ENCODE measurements around the gene ANKS3. TPM values are rescaled to one million over a fixed set of nuclear protein-coding genes. Genes with fewer than 3 reads are reported as not detected.

ANKS3 gene
- total RNA-seq, 6 experiments from 2014 or later, result 4.7 to 10.7 (median 7.6) TPM

GRCh38 chr16:4682084-4682591 lies 51.9 kb downstream of the ANKS3 start:
- no peaks in the 10 kb centered on the region for H3K9me3 ChIP-seq
- H3K27ac ChIP-seq, result peak overlapping the region; percentile 17 to 96 (median 81)
- no peak overlapping the region for H3K4me3 ChIP-seq
- WGBS (ENCODE audit: insufficient coverage, low coverage, low lambda C conversion rate, missing lambda C conversion rate), result 40% methylated on average over 1 of the region's 26 CpGs
- H3K36me3 ChIP-seq, result peaks cover 0 to 14% (median 8%) of the 10 kb centered on the region in 4 donors
- intact Hi-C loops (cut with DNase I), result no loop called here
- ATAC-seq (no peak), DNase-seq (peak in 1 of 3 donors; percentile 26)
- TF ChIP-seq CTCF (IDR thresholded peaks at IDR 0.05) (no peak), POLR2A (IDR thresholded peaks at IDR 0.05) (no peak)
- peaks cover 0 to 72% (median 31%) of the 10 kb centered on the region in 4 donors for H3K4me1 ChIP-seq
- H3K27me3 ChIP-seq, result no peaks in the 10 kb centered on the region

GRCh38 chr16:4681471-4682083 lies 52.5 kb downstream of the ANKS3 start:
- Histone ChIP-seq H3K36me3 (peaks cover 0 to 14% (median 6%) of the 10 kb centered on the region in 4 donors), H3K4me1 (peaks cover 0 to 72% (median 34%) of the 10 kb centered on the region in 4 donors), H3K9me3 (no peaks in the 10 kb centered on the region), H3K27me3 (no peaks in the 10 kb centered on the region), H3K27ac (peak overlapping the region; percentile 70 to 96 (median 80)), H3K4me3 (no peak overlapping the region)
- TF ChIP-seq POLR2A (IDR thresholded peaks at IDR 0.05), result no peak
- no peak for TF ChIP-seq CTCF (IDR thresholded peaks at IDR 0.05)
- intact Hi-C loops (cut with DNase I), result no loop called here
- ATAC-seq (no peak), DNase-seq (peak in 1 of 3 donors; percentile 38)
- 63% methylated on average over 25 of the region's 39 CpGs for WGBS (ENCODE audit: insufficient coverage, low coverage, low lambda C conversion rate, missing lambda C conversion rate)

GRCh38 chr16:4680673-4681470 lies 53.2 kb downstream of the ANKS3 start:
- Histone ChIP-seq H3K27me3 (no peaks in the 10 kb centered on the region), H3K9me3 (no peaks in the 10 kb centered on the region), H3K4me1 (peaks cover under 1 to 79% (median 40%) of the 10 kb centered on the region in 4 donors), H3K27ac (peak overlapping the region; percentile 70 to 96 (median 80)), H3K36me3 (peaks cover 0 to 10% (median 3%) of the 10 kb centered on the region in 4 donors), H3K4me3 (peak overlapping the region in 2 of 3 donors; percentile 45 to 54)
- peak; percentile 60 for TF ChIP-seq POLR2A (IDR thresholded peaks at IDR 0.05)
- TF ChIP-seq CTCF (IDR thresholded peaks at IDR 0.05), result no peak
- intact Hi-C loops (cut with DNase I), result no loop called here
- peak; percentile 0 to 20 (median 3) for ATAC-seq
- DNase-seq, result peak; percentile 78 to 93 (median 83)
- WGBS (ENCODE audit: insufficient coverage, low coverage, low lambda C conversion rate, missing lambda C conversion rate), result 40% methylated on average over 20 of the region's 26 CpGs

- Histone ChIP-seq H3K4me1 (peaks cover 2 to 84% (median 40%) of the 10 kb centered on the region in 4 donors), H3K4me3 (peak overlapping the region in 2 of 3 donors; percentile 45 to 54), H3K27me3 (no peaks in the 10 kb centered on the region), H3K36me3 (peaks cover 0 to 9% (median 3%) of the 10 kb centered on the region in 4 donors), H3K9me3 (no peaks in the 10 kb centered on the region), H3K27ac (peak overlapping the region; percentile 70 to 96 (median 80))
- peak; percentile 9 to 32 (median 16) for ATAC-seq
- TF ChIP-seq CTCF (IDR thresholded peaks at IDR 0.05), result no peak
- peak; percentile 65 for TF ChIP-seq POLR2A (IDR thresholded peaks at IDR 0.05)
- peak; percentile 86 to 93 (median 92) for DNase-seq
- intact Hi-C loops (cut with DNase I), result no loop called here
- WGBS (ENCODE audit: insufficient coverage, low coverage, low lambda C conversion rate, missing lambda C conversion rate), result 7% methylated on average over 26 of the region's 47 CpGs
Measured at GRCh38 chr16:4679850-4680636, 54.0 kb downstream of the ANKS3 start.

Measured in right lobe of liver (tissue), 6 donors.